ENCODE measurements around the gene IKZF3. TPM values are rescaled to one million over a fixed set of nuclear protein-coding genes. Genes with fewer than 3 reads are reported as not detected.

IKZF3 gene
- polyA plus RNA-seq, 1 of the 3 experiments (the other 2 are of a cell fraction): not detected

- no peak for DNase-seq
- ChIA-PET CTCF (interaction anchor here (1.0 to 1.7 kb wide), 3 partner anchors 29 to 138 kb away, joined by 3 to 8 read pairs (median 3); partner anchors contain the start of gene MIEN1), POLR2A (no interaction called here)
- Histone ChIP-seq H3K4me2 (no peak overlapping the region), H3K9me2 (no peaks in the 10 kb centered on the region), H3K27me3 (ENCODE audit: insufficient read depth) (peaks cover 57% of the 10 kb centered on the region; the same call in 1 of the 2 replicates), H2AFZ (ENCODE audit: low read depth) (no peak overlapping the region), H3F3A (replicated peaks; ENCODE audit: insufficient read depth) (peaks cover 5% of the 10 kb centered on the region), H3K79me2 (ENCODE audit: insufficient read depth) (no peaks in the 10 kb centered on the region), H4K20me1 (ENCODE audit: insufficient read depth) (no peaks in the 10 kb centered on the region), H3K9me3 (no peaks in the 10 kb centered on the region), H3K4me1 (ENCODE audit: control insufficient read depth in 1 of 2, insufficient read depth in 2 of 2, low read depth in 1 of 2, low read length in 1 of 2) (no peaks in the 10 kb centered on the region; a peak in 1 of 4 replicates), H3K36me3 (replicated peaks in 1 of 2; ENCODE audit: control insufficient read depth in 1 of 2, insufficient read depth in 2 of 2, low read length in 1 of 2) (no peaks in the 10 kb centered on the region), H3K27ac (ENCODE audit: low read depth in 2 of 2, low read length in 1 of 2) (no peak overlapping the region), H3K9ac (no peak overlapping the region), H3K4me3 (ENCODE audit: low read depth in 2 of 2, low read length in 1 of 2) (no peak overlapping the region)
- 21% methylated on average over 5 of the region's 5 CpGs for WGBS (ENCODE audit: low lambda C conversion rate)
- TF ChIP-seq RAD21 (IDR thresholded peaks at IDR 0.05; ENCODE audit: low read length) (no peak), JUND (IDR thresholded peaks at IDR 0.05) (no peak), USF1 (IDR thresholded peaks at IDR 0.05; ENCODE audit: borderline replicate concordance, low read depth) (no peak), RXRA (IDR thresholded peaks at IDR 0.05; ENCODE audit: borderline replicate concordance, low read depth) (no peak), REST (IDR thresholded peaks at IDR 0.05; ENCODE audit: low read depth, low read length) (no peak), ELF1 (IDR thresholded peaks at IDR 0.05) (no peak), IRF3 (IDR thresholded peaks at IDR 0.05; ENCODE audit: low read depth, low read length) (no peak), EZH2phosphoT487 (IDR thresholded peaks at IDR 0.05; ENCODE audit: borderline replicate concordance, low read depth) (no peak), RFX5 (IDR thresholded peaks at IDR 0.05; ENCODE audit: low read length) (no peak)
Observed at GRCh38 chr17:39759204-39759603, 104.9 kb downstream of the IKZF3 start.

Data from SK-N-SH (cell line).